Retinal pigment epithelial cell (primary cell): ENCODE data around the gene BLMH.
A peak's percentile ranks its signal among the peaks of the same experiment; 100 is the strongest.

ENCODE experiments used
- DNase-seq: peaks from one replicate; pipeline ENCODE4 v3.0.0-alpha.2; 2010; ENCODE audit warnings: low read depth
- H3K4me3 ChIP-seq: 2 replicates; pipeline ENCODE4 v1.5.1; 2011; ENCODE audit warnings: mild to moderate bottlenecking, low read length, control low read depth, moderate library complexity
- CTCF ChIP-seq: conservative IDR thresholded peaks from 2 replicates; pipeline ENCODE4 v1.5.1; 2011; ENCODE audit warnings: low read depth, low read length, control low read depth, inconsistent platforms

BLMH gene

GRCh38 chr17:30291543-30292285, at the start of gene BLMH:
BLMH (minus strand) TSS chr17:30291944; CDS start chr17:30291819, 125 bp downstream.
- peak within 1 kb of the TSS; percentile 90 for H3K4me3 ChIP-seq
- no peak for TF ChIP-seq CTCF
- DNase-seq, result peak; percentile 23

DNA sequence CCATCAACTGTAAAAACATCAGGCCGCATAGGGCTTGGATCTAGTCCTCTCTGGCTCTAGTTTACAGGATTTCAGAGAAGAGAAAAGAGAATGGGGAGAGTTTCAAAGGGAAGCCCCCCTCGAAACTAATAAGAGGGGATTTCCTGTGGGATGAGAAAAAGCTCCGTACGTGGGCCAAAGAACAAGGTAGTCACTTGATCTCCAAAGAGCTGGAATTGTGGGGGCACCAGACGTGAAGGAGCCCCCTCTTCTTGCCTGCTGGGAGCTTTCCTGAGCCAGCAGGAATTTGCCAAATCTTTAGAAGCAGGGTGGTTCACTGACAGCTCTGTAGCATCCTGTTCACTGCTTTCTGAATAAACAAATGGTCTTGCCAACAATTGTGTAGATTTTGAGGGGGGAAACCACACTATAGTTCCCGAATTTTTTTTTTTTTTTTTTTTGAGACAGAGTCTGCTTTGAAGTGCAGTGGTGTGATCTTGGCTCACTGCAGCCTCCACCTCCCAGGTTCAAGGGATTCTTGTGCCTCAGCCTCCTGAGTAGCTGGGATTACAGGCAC, 49.1 kb upstream of the BLMH start:
- no peak for DNase-seq
- no peak overlapping the region for H3K4me3 ChIP-seq
- TF ChIP-seq CTCF, result no peak

- H3K4me3 ChIP-seq, result no peak overlapping the region
- TF ChIP-seq CTCF, result no peak
- DNase-seq, result no peak
Measured at GRCh38 chr17:30339086-30339485, 47.3 kb upstream of the BLMH start.

DNA sequence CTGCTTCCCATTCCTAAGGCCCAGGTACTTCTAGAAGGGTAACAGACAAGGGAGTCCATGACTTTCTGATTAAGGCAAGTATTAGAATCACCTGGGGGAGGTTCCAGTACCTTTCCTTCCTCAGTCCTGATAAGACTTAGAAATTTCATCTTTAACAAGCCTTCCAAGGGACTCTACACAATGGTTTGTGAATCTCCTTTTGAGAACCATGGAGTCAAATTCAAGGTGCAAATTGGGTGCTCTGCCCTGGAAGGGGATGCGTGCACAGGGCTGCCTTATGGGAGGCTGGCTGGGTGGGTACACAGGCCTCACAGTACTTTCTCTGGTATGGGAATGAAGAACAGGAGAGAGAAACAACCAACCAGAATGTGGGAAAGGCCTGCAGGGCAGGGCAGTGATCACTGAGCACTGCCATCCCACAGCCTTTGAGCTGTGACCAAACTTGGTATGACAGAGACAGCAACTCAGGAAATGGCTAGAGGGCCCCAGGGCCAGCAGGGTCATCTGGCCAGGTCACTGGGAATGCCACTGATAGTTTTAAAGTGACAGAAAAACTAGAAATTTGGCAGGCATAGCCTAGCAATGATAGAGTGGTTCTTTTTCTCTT, 45.8 kb upstream of the BLMH start:
- H3K4me3 ChIP-seq, result no peak overlapping the region
- no peak for TF ChIP-seq CTCF
- DNase-seq, result no peak

- DNase-seq, result no peak
- TF ChIP-seq CTCF, result peak; percentile 57
- no peak overlapping the region for H3K4me3 ChIP-seq
Measured at GRCh38 chr17:30336369-30337171, 44.8 kb upstream of the BLMH start.

DNA sequence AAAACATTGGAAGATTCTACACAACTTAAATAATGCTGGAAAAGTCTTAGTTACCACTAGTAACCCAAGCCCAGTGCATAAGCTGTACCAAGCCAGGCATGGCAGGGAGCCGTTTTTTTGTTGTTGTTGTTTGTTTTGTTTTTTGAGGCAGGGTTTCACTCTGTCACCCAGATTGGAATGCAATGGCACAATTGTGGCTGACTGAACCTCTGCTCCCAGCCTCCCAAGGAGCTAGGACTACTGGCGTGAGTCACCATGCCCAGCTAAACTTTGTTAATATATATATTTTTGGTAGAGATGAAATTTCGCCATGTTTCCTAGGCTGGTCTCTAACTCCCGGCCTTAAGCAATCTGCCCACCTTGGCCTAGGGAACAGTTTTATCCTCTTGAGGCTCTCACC, 42.7 kb upstream of the BLMH start:
- no peak for TF ChIP-seq CTCF
- no peak overlapping the region for H3K4me3 ChIP-seq
- no peak for DNase-seq
